ENCODE data around the gene TMEM38B.

The TMEM38B gene

DNA sequence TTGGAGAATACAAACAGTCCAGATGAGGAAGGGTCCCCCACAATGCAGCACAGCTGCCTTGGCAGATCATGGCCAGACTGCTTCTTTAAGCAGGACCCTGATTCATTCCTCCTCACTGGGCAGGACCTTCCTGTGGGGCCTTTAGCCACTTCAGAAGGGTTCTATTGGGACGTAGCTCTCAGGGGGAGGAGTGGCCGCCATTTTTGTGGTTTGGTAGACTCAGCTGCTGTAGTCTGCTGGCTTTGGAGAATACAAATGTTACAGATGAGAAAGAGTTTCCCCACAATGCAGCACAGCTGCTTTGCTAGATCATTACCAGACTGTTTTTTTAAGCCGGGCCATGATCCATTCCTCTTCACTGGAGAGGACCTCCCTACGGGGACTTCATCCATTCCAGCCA is 57.4 kb downstream of the TMEM38B start:
- H3K36me3 ChIP-seq (ENCODE audit: control insufficient read depth in 2 of 2, insufficient read depth in 1 of 2, low read length in 2 of 2), result peaks cover 0 to 46% of the 10 kb centered on the region in 2 experiments; a peak in 1 of 3 replicates
- POLR2A ChIA-PET, result no interaction called here
- H3K4me1 ChIP-seq (ENCODE audit: control insufficient read depth, insufficient read depth, low read length), result no peaks in the 10 kb centered on the region
- no peak for TF ChIP-seq ZNF324 (tag by site-specific recombination; IDR thresholded peaks at IDR 0.05)
- H3K27ac ChIP-seq (ENCODE audit: extremely low read depth, low read depth, low read length), result no peak overlapping the region
- H3K4me3 ChIP-seq (ENCODE audit: low read depth, low read length), result no peak overlapping the region
- H3K9me3 ChIP-seq (ENCODE audit: control insufficient read depth, insufficient read depth, low read depth, low read length), result no peaks in the 10 kb centered on the region
- CTCF ChIA-PET, result no interaction called here

DNA sequence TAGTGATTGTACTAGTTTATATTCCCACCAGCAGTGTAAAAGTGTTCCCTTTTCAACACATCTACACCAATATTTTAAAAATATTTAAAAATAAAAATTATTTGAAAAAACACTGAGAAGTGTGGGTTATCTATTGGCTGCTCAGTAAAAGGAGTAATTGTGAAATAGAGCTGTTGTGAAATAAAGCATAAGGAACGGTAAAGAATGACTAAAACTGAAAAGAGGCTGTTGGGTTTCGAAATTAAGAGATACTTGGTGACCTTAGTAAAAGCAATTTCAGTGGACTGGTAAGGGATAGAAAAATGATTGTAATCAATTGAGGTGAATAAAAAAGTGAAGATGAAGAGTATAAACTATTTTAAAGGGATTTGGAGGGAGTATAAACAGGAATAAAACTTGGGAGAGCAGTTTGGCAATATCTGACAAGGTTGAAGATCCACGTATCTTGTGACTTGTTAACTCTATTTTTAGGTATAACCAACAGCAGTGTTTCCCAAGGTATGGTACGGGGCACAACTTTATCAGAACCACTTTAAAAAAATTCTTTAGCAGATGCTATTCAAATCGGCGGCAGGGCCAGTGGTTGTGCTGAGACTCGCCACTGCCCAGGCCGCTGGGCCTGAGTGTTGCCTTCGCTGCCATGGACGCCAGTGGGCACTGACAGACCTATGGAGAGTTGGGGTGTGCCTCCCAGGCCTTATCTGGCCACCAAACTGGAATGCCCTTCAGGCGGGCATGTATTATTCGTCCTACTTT is 63.3 kb downstream of the TMEM38B start:
- TF ChIP-seq, protein P1, sequence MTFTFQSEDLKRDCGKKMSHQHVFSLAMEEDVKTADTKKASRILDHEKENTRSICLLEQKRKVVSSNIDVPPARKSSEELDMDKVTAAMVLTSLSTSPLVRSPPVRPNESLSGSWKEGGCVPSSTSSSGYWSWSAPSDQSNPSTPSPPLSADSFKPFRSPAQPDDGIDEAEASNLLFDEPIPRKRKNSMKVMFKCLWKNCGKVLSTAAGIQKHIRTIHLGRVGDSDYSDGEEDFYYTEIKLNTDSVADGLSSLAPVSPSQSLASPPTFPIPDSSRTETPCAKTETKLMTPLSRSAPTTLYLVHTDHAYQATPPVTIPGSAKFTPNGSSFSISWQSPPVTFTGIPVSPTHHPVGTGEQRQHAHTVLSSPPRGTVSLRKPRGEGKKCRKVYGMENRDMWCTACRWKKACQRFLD (tag by site-specific recombination; IDR thresholded peaks at IDR 0.05), result no peak
- TF ChIP-seq ZXDB (tag by site-specific recombination; IDR thresholded peaks at IDR 0.05), result no peak
- no peak for TF ChIP-seq ZNF169 (tag by site-specific recombination; IDR thresholded peaks at IDR 0.05)
- no peak for TF ChIP-seq ZNF585B (tag by site-specific recombination; IDR thresholded peaks at IDR 0.05)
- TF ChIP-seq ZNF335 (tag by site-specific recombination; conservative IDR thresholded peaks at IDR 0.05), result no peak
- no peak for TF ChIP-seq IKZF3 (tag by site-specific recombination; IDR thresholded peaks at IDR 0.05)
- no peak for TF ChIP-seq GLIS1 (tag by site-specific recombination; IDR thresholded peaks at IDR 0.05)
- ChIA-PET POLR2A (no interaction called here), CTCF (interaction anchor here (0.7 kb wide), 1 partner anchor 204 kb away, joined by 3 read pairs; no protein-coding TSS in a partner anchor)
- Histone ChIP-seq H3K9me3 (ENCODE audit: control insufficient read depth, insufficient read depth, low read depth, low read length) (no peaks in the 10 kb centered on the region), H3K4me3 (ENCODE audit: low read depth, low read length) (no peak overlapping the region), H3K27ac (ENCODE audit: extremely low read depth, low read depth, low read length) (no peak overlapping the region), H3K4me1 (ENCODE audit: control insufficient read depth, insufficient read depth, low read length) (no peaks in the 10 kb centered on the region), H3K36me3 (ENCODE audit: control insufficient read depth in 2 of 2, insufficient read depth in 1 of 2, low read length in 2 of 2) (peaks cover 0 to 3% of the 10 kb centered on the region in 2 experiments; a peak in 1 of 3 replicates)

DNA sequence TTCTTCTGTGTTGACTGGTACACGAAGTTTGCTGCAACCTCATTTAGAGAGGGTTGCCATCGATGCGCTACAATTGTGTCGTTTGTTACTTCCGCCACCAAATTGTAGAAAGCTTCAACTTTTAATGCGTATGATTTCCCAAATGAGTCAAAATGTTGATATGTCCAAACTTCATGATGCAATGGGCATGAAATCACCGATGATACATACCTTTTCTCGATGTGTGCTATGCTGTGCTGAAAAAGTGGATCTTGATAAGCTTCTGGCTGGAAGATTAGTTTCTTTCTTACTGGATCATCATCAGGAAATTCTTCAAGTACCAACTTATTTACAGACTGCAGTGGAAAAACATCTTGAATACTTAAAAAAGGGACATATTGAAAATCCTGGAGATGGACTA is 65.7 kb downstream of the TMEM38B start:
- Histone ChIP-seq H3K4me1 (ENCODE audit: control insufficient read depth, insufficient read depth, low read length) (no peaks in the 10 kb centered on the region), H3K27ac (ENCODE audit: extremely low read depth, low read depth, low read length) (no peak overlapping the region), H3K36me3 (ENCODE audit: control insufficient read depth in 2 of 2, insufficient read depth in 1 of 2, low read length in 2 of 2) (no peaks in the 10 kb centered on the region), H3K4me3 (ENCODE audit: low read depth, low read length) (no peak overlapping the region), H3K9me3 (ENCODE audit: control insufficient read depth, insufficient read depth, low read depth, low read length) (no peaks in the 10 kb centered on the region)
- ChIA-PET POLR2A (no interaction called here), CTCF (no interaction called here)
- TF ChIP-seq ZNF274 (IDR thresholded peaks at IDR 0.05; ENCODE audit: low read length), result no peak
- no peak for TF ChIP-seq ZNF274 (tag by site-specific recombination; IDR thresholded peaks at IDR 0.05; ENCODE audit: borderline replicate concordance)
- no peak for TF ChIP-seq SP3 (tag by site-specific recombination; IDR thresholded peaks at IDR 0.05)
- TF ChIP-seq ZNF169 (tag by site-specific recombination; IDR thresholded peaks at IDR 0.05), result no peak
- TF ChIP-seq GLIS2 (tag by site-specific recombination; IDR thresholded peaks at IDR 0.05), result no peak
- TF ChIP-seq, protein P2, sequence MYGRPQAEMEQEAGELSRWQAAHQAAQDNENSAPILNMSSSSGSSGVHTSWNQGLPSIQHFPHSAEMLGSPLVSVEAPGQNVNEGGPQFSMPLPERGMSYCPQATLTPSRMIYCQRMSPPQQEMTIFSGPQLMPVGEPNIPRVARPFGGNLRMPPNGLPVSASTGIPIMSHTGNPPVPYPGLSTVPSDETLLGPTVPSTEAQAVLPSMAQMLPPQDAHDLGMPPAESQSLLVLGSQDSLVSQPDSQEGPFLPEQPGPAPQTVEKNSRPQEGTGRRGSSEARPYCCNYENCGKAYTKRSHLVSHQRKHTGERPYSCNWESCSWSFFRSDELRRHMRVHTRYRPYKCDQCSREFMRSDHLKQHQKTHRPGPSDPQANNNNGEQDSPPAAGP (tag by site-specific recombination; IDR thresholded peaks at IDR 0.05), result no peak
- TF ChIP-seq, protein P3, sequence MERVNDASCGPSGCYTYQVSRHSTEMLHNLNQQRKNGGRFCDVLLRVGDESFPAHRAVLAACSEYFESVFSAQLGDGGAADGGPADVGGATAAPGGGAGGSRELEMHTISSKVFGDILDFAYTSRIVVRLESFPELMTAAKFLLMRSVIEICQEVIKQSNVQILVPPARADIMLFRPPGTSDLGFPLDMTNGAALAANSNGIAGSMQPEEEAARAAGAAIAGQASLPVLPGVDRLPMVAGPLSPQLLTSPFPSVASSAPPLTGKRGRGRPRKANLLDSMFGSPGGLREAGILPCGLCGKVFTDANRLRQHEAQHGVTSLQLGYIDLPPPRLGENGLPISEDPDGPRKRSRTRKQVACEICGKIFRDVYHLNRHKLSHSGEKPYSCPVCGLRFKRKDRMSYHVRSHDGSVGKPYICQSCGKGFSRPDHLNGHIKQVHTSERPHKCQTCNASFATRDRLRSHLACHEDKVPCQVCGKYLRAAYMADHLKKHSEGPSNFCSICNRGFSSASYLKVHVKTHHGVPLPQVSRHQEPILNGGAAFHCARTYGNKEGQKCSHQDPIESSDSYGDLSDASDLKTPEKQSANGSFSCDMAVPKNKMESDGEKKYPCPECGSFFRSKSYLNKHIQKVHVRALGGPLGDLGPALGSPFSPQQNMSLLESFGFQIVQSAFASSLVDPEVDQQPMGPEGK (tag by site-specific recombination; IDR thresholded peaks at IDR 0.05), result no peak
- TF ChIP-seq SCRT2 (tag by site-specific recombination; IDR thresholded peaks at IDR 0.05), result no peak
- no peak for TF ChIP-seq ZNF114 (tag by site-specific recombination; IDR thresholded peaks at IDR 0.05)
- TF ChIP-seq ZNF768 (tag by site-specific recombination; IDR thresholded peaks at IDR 0.05), result no peak
- no peak for TF ChIP-seq ZNF76 (tag by site-specific recombination; IDR thresholded peaks at IDR 0.05; ENCODE audit: borderline replicate concordance, low read depth)
- no peak for TF ChIP-seq ZNF555 (tag by site-specific recombination; conservative IDR thresholded peaks at IDR 0.05)
- no peak for TF ChIP-seq ZNF677 (tag by site-specific recombination; IDR thresholded peaks at IDR 0.05)
- TF ChIP-seq ZNF654 (tag by site-specific recombination; IDR thresholded peaks at IDR 0.05; ENCODE audit: low read depth), result no peak
- no peak for TF ChIP-seq ZNF341 (tag by site-specific recombination; IDR thresholded peaks at IDR 0.05; ENCODE audit: low read depth)
